CD14-positive monocyte (primary cell): ENCODE results near the gene MACF1. TPM values are rescaled to one million over a fixed set of nuclear protein-coding genes. Genes with fewer than 3 reads are reported as not detected.

ENCODE experiments used
- DNase-seq, 3 donors: peaks; one replicate each; pipeline ENCODE4 v3.0.0-alpha.2; 2011 to 2022
- H2AFZ ChIP-seq: 2 replicates; pipeline ENCODE4 v1.6.0; 2012; ENCODE audit warnings: mild to moderate bottlenecking, low read depth, low read length, inconsistent platforms; ENCODE audit not compliant: insufficient read depth, poor library complexity, severe bottlenecking
- H3K27ac ChIP-seq, 2 donors: 1 replicate in 1 of 2; 2 replicates in 1 of 2; pipeline ENCODE4 v1.5.1; 2012 to 2013; ENCODE audit warnings: low read length in 2 of 2, control low read depth in 1 of 2, inconsistent platforms in 1 of 2, low read depth in 1 of 2, mild to moderate bottlenecking in 1 of 2
- H3K27me3 ChIP-seq, 2 donors: one replicate each; pipeline versions ENCODE4 v1.6.0 to v1.6.1; 2011 to 2013; ENCODE audit warnings: low read length in 2 of 2; ENCODE audit not compliant: control insufficient read depth in 2 of 2, insufficient read depth in 2 of 2
- H3K36me3 ChIP-seq, 2 donors: replicated peaks in 1 of 2; 1 replicate in 1 of 2; 2 replicates in 1 of 2; pipeline versions ENCODE4 v1.5.1 to v1.6.1; 2012 to 2013; ENCODE audit warnings: low read length in 2 of 2, control low read depth in 1 of 2, inconsistent platforms in 1 of 2, mild to moderate bottlenecking in 1 of 2; ENCODE audit not compliant: insufficient read depth in 2 of 2, control insufficient read depth in 1 of 2
- H3K4me1 ChIP-seq, 2 donors: 1 replicate in 1 of 2; 2 replicates in 1 of 2; pipeline versions ENCODE4 v1.5.1 to v1.6.1; 2012 to 2013; ENCODE audit warnings: low read length in 2 of 2, control low read depth in 1 of 2, inconsistent platforms in 1 of 2, mild to moderate bottlenecking in 1 of 2, moderate library complexity in 1 of 2; ENCODE audit not compliant: insufficient read depth in 2 of 2, control insufficient read depth in 1 of 2
- H3K4me2 ChIP-seq: replicated peaks from 2 replicates; pipeline ENCODE3; 2012; ENCODE audit warnings: low read length, moderate library complexity, mild to moderate bottlenecking; ENCODE audit not compliant: poor library complexity, severe bottlenecking; ENCODE audit errors: extremely low read depth
- H3K4me3 ChIP-seq, 3 experiments: fragments of 200-600 bp in 1 of 3; sonication (generic) in 1 of 3; replicated peaks in 1 of 3; 1 replicate in 2 of 3; 2 replicates in 1 of 3; pipeline ENCODE4 v1.5.1; 2011 to 2013; ENCODE audit warnings: low read length in 3 of 3, mild to moderate bottlenecking in 3 of 3, control low read depth in 2 of 3, low read depth in 2 of 3, inconsistent platforms in 1 of 3, moderate library complexity in 1 of 3
- H3K79me2 ChIP-seq: 2 replicates; pipeline ENCODE4 v1.6.0; 2012; ENCODE audit warnings: mild to moderate bottlenecking, control low read depth, inconsistent platforms, low read length, moderate library complexity; ENCODE audit not compliant: insufficient read depth
- H3K9ac ChIP-seq: 2 replicates; pipeline ENCODE4 v1.6.0; 2017; ENCODE audit warnings: low read length, mild to moderate bottlenecking; ENCODE audit not compliant: insufficient read depth, poor library complexity, severe bottlenecking
- H3K9me3 ChIP-seq, 2 donors: replicated peaks in 1 of 2; 1 replicate in 1 of 2; 2 replicates in 1 of 2; pipeline versions ENCODE4 v1.5.1 to v1.6.1; 2012 to 2013; ENCODE audit warnings: low read length in 2 of 2, control low read depth in 1 of 2; ENCODE audit not compliant: control insufficient read depth in 1 of 2, insufficient read depth in 1 of 2
- H4K20me1 ChIP-seq: 2 replicates; pipeline ENCODE4 v1.6.0; 2012; ENCODE audit warnings: mild to moderate bottlenecking, low read length, control low read depth, moderate library complexity; ENCODE audit not compliant: insufficient read depth
- H3K27ac Mint-ChIP-seq, 7 donors: one replicate each; pipeline ENCODE4 v1.8.0; 2020; ENCODE audit warnings: mild to moderate bottlenecking in 7 of 7, mixed read lengths in 7 of 7, moderate library complexity in 6 of 7, inconsistent platforms in 2 of 7
- H3K27me3 Mint-ChIP-seq, 3 donors: one replicate each; pipeline ENCODE4 v1.8.0; 2021 to 2022; ENCODE audit warnings: low read depth in 3 of 3, mild to moderate bottlenecking in 3 of 3, mixed read lengths in 3 of 3, moderate library complexity in 3 of 3, inconsistent platforms in 1 of 3
- H3K36me3 Mint-ChIP-seq, 2 donors: one replicate each; pipeline ENCODE4 v1.8.0; 2020; ENCODE audit warnings: mixed read lengths in 2 of 2, inconsistent platforms in 1 of 2, mild to moderate bottlenecking in 1 of 2
- H3K4me1 Mint-ChIP-seq: one replicate; pipeline ENCODE4 v1.8.0; 2020; ENCODE audit warnings: mild to moderate bottlenecking, mixed read lengths
- H3K4me3 Mint-ChIP-seq, 2 donors: one replicate each; pipeline ENCODE4 v1.8.0; 2020; ENCODE audit warnings: mild to moderate bottlenecking in 2 of 2, mixed read lengths in 2 of 2, moderate library complexity in 1 of 2
- H3K9me3 Mint-ChIP-seq, 7 donors: one replicate each; pipeline ENCODE4 v1.8.0; 2020 to 2022; ENCODE audit warnings: mixed read lengths in 7 of 7, mild to moderate bottlenecking in 6 of 7, moderate library complexity in 6 of 7, inconsistent platforms in 2 of 7
- WGBS: methylation state at CpG from one replicate; pipeline ENCODE4 v1.1.5; 2013; ENCODE audit warnings: missing lambda C conversion rate; ENCODE audit not compliant: insufficient coverage; 5-methylcytosine and 5-hydroxymethylcytosine counted together
- intact Hi-C, 2 donors: fragments of 100-400 bp; cut with micrococcal nuclease; formaldehyde crosslinking; loops; one replicate each; pipeline versions ENCODE4 v1.15.0 to v1.15.1; 2023
- polyA plus RNA-seq, 3 donors: library from polyadenylated mRNA; depleted of rRNA in 1 of 3; unstranded in 2 of 3; stranded (reverse) in 1 of 3; fragments of 300-500 nt in 2 of 3; fragments of >200 nt in 1 of 3; fragmentation: Illumina TruSeq in 2 of 3; gene quantifications; 1 replicate in 2 of 3; 2 replicates in 1 of 3; pipeline ENCODE4 v1.2.3, GENCODE V29; 2012 to 2021
- TF ChIP-seq, protein P1 (sequence below): fragments of 200-600 bp; IDR thresholded peaks from one replicate; pipeline ENCODE4 v1.8.0; 2022; ENCODE audit warnings: antibody characterized with exemption, mild to moderate bottlenecking

MACF1 gene
- polyA plus RNA-seq, 3 donors, result 3.4 to 36.8 (median 4.5) TPM

DNA sequence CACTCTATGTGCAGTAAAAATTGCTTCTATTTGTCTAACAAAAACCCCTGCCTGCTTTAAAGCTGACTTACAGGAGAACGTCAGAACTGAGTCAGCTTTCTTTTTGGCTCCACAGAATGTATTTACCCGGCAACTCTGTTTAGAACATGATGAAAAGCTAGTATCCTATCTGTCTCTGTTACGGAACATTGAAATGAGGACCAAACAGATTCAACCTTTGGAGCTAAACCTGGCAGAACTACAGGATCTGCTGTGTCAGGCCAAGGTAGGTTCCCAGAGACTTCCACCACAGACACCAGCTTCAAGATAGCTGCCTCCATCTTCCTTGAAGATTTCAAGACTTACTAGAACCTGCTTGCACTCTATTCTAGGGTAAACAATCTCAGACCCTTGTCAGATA is 132.6 kb downstream of the MACF1 start:
- intact Hi-C loops, result no loop called here
- H3K4me1 ChIP-seq, result peaks cover 10 to 11% of the 10 kb centered on the region in 2 donors
- H3K4me3 ChIP-seq, result no peak overlapping the region
- no peaks in the 10 kb centered on the region for H3K79me2 ChIP-seq
- H3K36me3 ChIP-seq, result peaks cover 65 to 90% of the 10 kb centered on the region in 2 donors
- Mint-ChIP-seq H3K4me1 (peaks cover 18% of the 10 kb centered on the region), H3K4me3 (no peak overlapping the region), H3K9me3 (no peaks in the 10 kb centered on the region), H3K27ac (no peak overlapping the region), H3K36me3 (peaks cover 77 to 86% of the 10 kb centered on the region in 2 donors), H3K27me3 (no peaks in the 10 kb centered on the region)
- 94% methylated on average over 3 of the region's 3 CpGs for WGBS
- TF ChIP-seq, protein P1, sequence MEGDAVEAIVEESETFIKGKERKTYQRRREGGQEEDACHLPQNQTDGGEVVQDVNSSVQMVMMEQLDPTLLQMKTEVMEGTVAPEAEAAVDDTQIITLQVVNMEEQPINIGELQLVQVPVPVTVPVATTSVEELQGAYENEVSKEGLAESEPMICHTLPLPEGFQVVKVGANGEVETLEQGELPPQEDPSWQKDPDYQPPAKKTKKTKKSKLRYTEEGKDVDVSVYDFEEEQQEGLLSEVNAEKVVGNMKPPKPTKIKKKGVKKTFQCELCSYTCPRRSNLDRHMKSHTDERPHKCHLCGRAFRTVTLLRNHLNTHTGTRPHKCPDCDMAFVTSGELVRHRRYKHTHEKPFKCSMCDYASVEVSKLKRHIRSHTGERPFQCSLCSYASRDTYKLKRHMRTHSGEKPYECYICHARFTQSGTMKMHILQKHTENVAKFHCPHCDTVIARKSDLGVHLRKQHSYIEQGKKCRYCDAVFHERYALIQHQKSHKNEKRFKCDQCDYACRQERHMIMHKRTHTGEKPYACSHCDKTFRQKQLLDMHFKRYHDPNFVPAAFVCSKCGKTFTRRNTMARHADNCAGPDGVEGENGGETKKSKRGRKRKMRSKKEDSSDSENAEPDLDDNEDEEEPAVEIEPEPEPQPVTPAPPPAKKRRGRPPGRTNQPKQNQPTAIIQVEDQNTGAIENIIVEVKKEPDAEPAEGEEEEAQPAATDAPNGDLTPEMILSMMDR, result no peak
- H3K4me2 ChIP-seq, result no peak overlapping the region
- H3K27me3 ChIP-seq, result no peaks in the 10 kb centered on the region
- H2AFZ ChIP-seq, result no peak overlapping the region
- H4K20me1 ChIP-seq, result no peaks in the 10 kb centered on the region
- H3K9ac ChIP-seq, result no peak overlapping the region
- no peak overlapping the region for H3K27ac ChIP-seq
- no peak for DNase-seq
- H3K9me3 ChIP-seq, result no peaks in the 10 kb centered on the region

DNA sequence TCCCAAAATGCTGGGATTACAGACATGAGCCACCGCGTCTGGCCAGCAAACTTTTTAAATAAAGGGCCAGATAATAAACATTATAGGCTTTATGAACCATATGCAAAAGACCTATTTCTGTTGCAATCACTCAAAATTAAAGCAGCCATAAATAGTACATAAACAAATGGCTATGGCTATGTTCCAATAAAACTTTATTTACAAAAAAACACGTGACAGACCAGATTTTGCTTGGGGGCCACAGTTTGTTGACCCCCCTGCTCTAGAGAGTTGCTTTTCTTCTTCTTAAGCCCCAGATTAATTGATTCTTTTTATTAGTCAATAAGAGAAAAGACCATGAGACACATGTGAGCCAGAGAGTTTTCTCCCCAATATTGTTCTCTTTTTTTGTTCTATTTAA is 138.3 kb downstream of the MACF1 start:
- no peak for DNase-seq
- intact Hi-C loops, result no loop called here
- H3K4me3 ChIP-seq, result no peak overlapping the region
- TF ChIP-seq, protein P1, result no peak
- Mint-ChIP-seq H3K36me3 (peaks cover 75 to 98% of the 10 kb centered on the region in 2 donors), H3K27me3 (no peaks in the 10 kb centered on the region), H3K27ac (no peak overlapping the region), H3K9me3 (no peaks in the 10 kb centered on the region), H3K4me3 (no peak overlapping the region), H3K4me1 (no peaks in the 10 kb centered on the region)
- no CpG with 5 or more reads among the region's 3 CpGs for WGBS
- no peak overlapping the region for H3K27ac ChIP-seq
- H4K20me1 ChIP-seq, result no peaks in the 10 kb centered on the region
- H3K27me3 ChIP-seq, result no peaks in the 10 kb centered on the region
- H3K9me3 ChIP-seq, result no peaks in the 10 kb centered on the region
- peaks cover 76 to 98% of the 10 kb centered on the region in 2 donors for H3K36me3 ChIP-seq
- no peak overlapping the region for H2AFZ ChIP-seq
- H3K4me1 ChIP-seq, result no peaks in the 10 kb centered on the region
- no peak overlapping the region for H3K9ac ChIP-seq
- H3K4me2 ChIP-seq, result no peak overlapping the region
- H3K79me2 ChIP-seq, result no peaks in the 10 kb centered on the region
